ACHN (cell line): ENCODE results near the gene PPIL1.
"Not testable (repeated sequence)": the region's sequence is repeated elsewhere in the genome, so short reads cannot be mapped to it uniquely, and the experiment has no call there.

ENCODE experiments used
- DNase-seq: peaks from one replicate; pipeline ENCODE4 v3.0.0-alpha.2; 2015
- in situ Hi-C: cut with HindIII; loops from 2 replicates; pipeline ENCODE4 v1.10.0; 2017; ENCODE audit warnings: low sequenced_read_pairs, low pct_ligation_motif_present, low pct_unique_long_range_greater_than_20kb

The PPIL1 gene

GRCh38 chr6:36891153-36891552 lies 16.6 kb upstream of the PPIL1 start:
- in situ Hi-C loops, DNase-seq: not testable (repeated sequence)

DNA sequence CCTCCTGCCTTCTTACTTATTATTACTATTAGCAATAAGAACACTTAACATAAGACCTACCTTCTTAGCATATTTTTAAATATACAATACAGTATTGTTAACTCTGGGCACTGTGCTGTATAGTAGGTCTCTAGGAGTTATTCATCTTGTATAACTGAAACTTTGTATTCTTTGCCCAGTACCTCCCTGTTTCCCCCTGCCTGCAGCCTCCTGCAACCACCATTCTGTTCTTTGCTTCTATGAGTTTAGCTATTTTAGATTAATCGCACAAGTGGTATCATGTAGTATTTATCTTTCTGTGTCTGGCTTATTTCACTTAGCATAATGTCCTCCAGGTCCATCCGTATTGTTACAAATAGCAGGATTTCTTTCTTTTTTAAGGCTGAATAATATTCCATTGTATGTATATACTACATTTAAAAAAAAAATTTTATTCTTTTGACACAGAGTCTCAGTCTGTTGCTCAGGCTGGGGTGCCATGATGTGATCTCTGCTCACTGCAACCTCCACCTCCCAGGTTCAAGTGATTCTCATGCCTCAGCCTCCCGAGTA lies 15.6 kb upstream of the PPIL1 start:
- in situ Hi-C loops = no loop called here
- no peak for DNase-seq

DNA sequence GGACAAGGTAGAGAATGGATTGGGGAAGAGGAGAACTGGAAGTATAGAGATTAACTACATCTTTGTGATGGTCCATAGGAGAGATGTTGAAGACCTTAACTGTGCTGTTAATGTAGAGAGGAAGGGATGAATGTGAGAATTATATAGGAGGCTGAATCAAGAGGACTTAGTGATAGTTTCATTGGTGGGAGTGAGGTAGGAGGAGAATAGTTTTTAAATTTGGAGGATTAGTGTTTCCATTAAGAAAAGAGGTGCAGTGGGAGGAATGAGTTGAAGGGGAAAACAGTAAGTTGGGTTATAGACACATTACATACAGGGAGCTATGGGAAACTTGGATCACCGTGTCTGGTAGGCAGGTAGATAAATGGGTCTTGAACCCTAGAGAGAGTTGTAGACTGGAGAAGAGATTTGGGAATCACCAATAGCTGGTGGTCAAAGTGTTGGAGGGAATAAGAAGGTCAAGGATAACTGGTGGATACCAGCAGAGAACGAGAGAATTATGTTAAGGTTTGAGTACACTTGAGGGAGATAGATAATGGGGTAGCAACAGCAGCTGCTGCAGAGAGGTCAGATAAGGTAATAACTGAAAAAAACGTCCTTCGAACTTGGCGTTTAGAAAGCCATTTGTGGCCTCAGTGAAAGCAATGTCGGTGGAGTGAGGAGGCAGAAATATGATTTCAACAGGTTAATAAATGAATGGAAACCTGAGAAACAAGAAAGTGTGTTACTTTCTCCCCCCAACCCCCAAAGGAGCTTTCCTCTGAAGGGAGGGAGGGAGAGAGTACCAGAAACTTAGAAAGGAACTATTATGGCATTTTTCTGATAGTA lies 14.3 kb upstream of the PPIL1 start:
- DNase-seq = no peak
- in situ Hi-C loops = no loop called here

GRCh38 chr6:36888115-36888643 lies 13.6 kb upstream of the PPIL1 start:
- in situ Hi-C loops = no loop called here

GRCh38 chr6:36886950-36887618 lies 12.5 kb upstream of the PPIL1 start:
- no peak for DNase-seq
- in situ Hi-C loops = no loop called here

More at GRCh38 chr6:36888115-36888643, 13.6 kb upstream of the PPIL1 start:
- no peak for DNase-seq

DNA sequence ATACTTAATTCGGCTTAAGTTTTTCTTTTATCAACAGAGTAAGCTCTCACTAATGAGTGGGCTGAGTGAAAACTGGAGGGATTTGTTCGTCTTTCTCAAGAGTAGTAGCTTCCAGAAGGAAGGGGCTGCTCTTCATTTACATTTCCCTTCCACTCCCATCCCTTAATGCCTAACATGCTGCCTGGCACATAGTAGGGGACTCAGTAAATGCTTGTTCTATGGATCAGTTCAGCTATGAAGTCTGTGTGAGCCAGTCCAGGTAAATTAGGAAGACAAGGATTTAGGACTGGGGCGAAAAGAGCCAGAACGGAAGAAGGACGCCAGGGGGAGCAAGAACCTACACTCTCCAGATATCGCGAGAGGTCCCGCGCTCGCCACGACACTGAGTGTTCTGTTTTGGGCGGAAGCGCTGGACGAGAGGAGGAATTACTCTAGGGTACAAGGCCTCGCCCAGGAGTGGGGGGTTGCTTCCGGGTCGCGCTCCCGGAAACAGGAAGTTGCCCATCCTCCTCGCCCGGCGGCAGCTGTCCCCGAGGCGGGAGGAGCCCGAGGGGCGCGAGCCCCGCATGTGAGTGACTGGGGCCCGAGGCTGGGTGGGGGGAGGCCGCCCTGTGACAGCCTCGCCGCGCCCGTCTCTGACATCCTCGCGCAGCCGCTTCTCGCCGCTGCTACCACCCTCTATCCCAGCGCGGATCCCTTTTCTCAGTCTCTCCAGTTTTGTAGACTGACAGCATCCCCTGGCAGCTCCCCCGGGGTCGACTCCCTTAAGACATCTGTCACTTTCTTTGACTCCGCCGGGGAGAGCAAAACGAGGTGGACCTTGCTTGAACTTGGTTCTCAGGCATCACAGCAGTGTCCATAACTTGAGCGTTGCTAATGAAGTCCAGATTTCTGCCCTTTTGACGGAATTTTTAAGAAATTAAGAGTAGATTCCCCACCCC lies 11.1 kb upstream of the PPIL1 start, which contains the start of gene C6orf89:
C6orf89 (plus strand) TSS at position 492 of the 941 bp plus-strand sequence. CDS start 13,493 bp downstream, outside the sequence.
- in situ Hi-C loops = no loop called here
- DNase-seq = peak; percentile 95

DNA sequence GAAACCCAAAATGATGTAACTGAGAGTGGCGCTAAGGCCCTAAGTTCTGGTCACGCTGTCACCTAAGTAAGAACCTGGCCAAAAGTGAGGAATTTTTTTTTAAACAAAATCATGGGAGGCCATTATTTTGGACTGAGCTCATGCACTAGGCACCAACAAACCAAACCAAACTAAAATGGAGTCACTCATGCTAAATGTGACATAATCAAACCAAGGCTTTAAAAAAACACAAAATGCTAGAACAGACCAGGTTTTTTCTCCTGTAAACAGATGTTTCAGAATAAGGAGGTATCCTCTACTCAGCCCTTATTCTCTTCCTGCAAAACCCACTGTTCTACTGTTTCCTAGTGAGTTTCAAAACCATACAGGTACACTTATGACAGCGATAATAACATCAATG lies 10.0 kb upstream of the PPIL1 start:
- DNase-seq = no peak

DNA sequence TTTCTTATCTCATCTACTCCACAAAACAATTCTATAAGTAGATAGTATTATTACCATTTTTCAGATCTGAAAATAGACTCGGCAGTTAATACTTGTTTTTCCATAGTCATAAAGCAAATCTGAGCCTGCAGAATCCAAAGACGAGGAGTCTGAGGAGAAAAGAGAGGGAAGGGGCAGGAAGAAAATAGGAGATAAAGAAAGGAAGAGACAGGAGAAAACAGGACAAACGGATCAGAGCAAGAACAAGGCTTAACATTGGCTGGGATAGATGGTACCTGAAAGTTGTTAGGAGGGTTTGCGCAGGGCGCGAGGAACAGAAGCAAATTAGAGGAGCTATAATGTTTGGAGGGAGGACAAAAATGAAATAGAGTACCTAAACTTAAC lies 639 bp upstream of the PPIL1 start:
- in situ Hi-C loops = no loop called here
- DNase-seq = no peak

More for the DNA sequence above, 10.0 kb upstream of the PPIL1 start:
- in situ Hi-C loops = no loop called here

- DNase-seq = peak; percentile 28
- in situ Hi-C loops = no loop called here
Measured at GRCh38 chr6:36873612-36874442, 776 bp downstream of the PPIL1 start.

GRCh38 chr6:36873115-36873514 lies 1.5 kb downstream of the PPIL1 start:
- DNase-seq = no peak
- in situ Hi-C loops = no loop called here

GRCh38 chr6:36871686-36872085 lies 2.9 kb downstream of the PPIL1 start:
- DNase-seq = no peak
- in situ Hi-C loops = no loop called here

DNA sequence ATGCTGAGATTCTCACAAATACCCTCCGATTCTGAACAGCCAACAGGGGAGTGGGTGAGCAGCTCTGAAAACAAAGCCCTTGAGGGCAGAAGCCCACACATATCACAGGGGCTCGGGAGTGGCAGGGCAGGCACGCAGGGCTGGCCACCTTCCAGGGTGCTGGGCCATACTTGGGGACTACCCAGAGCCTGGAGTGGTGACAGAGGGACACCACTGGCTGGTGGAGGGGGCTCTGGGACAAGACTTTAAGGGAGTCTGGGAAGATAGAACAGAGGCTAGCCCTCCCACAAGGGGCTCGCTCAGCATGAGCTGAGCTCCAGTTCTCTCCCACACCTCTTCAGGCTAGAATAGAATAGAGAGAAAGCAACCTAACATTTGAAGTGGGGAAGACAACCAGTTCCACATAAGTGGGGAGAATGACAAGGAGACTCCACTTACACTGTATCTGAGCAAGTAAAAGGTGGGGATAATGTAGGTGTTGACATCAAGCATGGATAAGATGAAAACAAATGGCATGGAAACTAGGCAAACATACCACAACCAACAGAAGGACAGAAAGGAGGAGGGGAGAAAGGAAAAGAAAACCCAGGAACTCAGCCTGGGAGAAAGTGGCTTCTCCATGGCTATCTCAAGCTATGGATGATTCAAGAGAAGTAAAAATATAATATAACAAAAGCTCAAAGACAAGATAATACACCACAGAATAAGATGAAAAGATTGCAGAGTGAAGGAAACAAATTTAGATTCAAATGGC lies 7.0 kb downstream of the PPIL1 start:
- in situ Hi-C loops = no loop called here
- no peak for DNase-seq

- DNase-seq = no peak
- in situ Hi-C loops = no loop called here
Measured at GRCh38 chr6:36865835-36866234, 8.8 kb downstream of the PPIL1 start.

DNA sequence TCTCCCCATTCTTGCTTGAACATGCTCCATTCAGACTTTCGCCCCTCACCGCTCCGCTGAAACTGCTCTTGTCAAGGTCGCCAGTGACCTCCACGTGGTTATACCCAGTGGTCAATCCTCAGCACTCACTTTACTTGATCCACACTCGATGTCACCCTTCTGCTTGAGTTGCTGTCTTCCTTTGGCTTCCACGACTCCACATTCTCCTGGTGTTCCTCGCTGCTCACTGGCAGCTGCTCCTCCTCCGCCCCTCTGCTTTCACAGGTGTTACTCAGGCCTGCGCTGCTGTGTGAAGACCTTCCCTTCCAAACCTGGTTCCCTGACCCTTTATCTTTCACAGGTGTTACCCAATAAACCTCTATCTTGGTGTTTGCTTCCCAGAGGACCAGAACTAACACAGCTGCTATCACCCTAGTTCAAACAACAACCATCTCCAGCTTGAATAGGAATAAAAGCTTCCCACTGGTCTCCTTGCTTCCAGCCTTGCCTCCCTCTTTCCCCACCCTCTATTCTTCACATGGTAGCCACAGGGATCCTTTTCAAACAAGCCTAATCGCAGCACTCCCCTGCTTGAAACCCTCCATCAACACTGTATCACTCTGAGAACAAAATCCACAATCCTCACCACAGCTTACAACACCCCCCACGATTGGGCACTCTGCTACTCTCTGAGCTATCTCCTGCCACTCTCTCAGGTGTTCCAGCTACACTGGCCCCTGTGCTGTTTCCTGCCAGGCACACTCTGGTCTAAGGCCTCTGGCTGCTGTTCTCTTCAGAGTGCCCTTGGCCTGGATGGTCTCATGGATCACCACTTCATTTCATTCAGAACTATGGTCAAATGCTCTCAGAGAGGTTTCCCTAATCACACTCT lies 10.7 kb downstream of the PPIL1 start:
- in situ Hi-C loops = no loop called here

DNA sequence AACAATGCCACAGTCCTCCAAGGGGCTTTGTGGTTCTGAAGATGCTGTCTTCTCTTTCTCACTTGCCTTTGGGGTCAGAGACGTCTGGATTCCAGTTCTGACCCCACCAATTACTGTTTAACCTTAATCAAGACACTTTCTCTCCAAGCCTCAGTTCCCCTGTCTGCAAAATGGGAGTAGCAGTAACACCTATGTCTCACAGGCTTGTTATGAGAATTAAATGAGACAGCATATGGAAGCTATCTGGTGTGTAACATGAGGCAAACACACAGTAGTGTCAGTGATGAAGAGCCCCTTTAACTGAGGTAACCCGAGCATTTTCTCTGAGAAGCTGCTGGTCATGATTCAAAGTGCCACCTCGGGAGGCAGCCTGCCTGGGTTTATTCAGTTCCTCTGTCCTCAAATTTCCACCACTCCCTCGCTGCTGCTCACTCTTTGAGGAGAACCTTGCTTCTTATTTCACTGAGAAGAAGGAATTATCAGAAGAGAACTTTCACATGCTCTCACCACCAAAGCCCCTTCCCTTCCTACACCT lies 11.7 kb downstream of the PPIL1 start:
- in situ Hi-C loops = no loop called here
- no peak for DNase-seq

More for the DNA sequence above, 10.7 kb downstream of the PPIL1 start:
- DNase-seq = no peak
